GM19452 (cell line): Measurements from ENCODE around the gene SLC25A28.
A peak's percentile ranks its signal among the peaks of the same experiment; 100 is the strongest.

Experiments
- ATAC-seq: cut with Tn5 transposase; IDR thresholded peaks from one replicate; pipeline ENCODE4 v1.9.1; 2021; ENCODE audit not compliant: unreplicated experiment

SLC25A28 gene

GRCh38 chr10:99619851-99620710, at the start of gene SLC25A28:
Gene SLC25A28 (minus strand): TSS chr10:99620439. CDS start chr10:99620335, 104 bp downstream.
- peak; percentile 83 for ATAC-seq

GRCh38 chr10:99667108-99667751, 47.0 kb upstream of the SLC25A28 start:
- no peak for ATAC-seq

GRCh38 chr10:99665304-99665703, 45.1 kb upstream of the SLC25A28 start:
- no peak for ATAC-seq

GRCh38 chr10:99661377-99661763, 41.1 kb upstream of the SLC25A28 start:
- no peak for ATAC-seq

GRCh38 chr10:99660662-99661376, 40.6 kb upstream of the SLC25A28 start:
- no peak for ATAC-seq

- no peak for ATAC-seq
Measured at GRCh38 chr10:99659868-99660366, 39.7 kb upstream of the SLC25A28 start.

- ATAC-seq, result peak; percentile 99
Measured at GRCh38 chr10:99659031-99659867, 39.0 kb upstream of the SLC25A28 start, which contains the start of gene ENTPD7. Gene ENTPD7 (plus strand): TSS chr10:99659509. CDS start chr10:99659957, 448 bp downstream.

GRCh38 chr10:99658622-99659030, 38.4 kb upstream of the SLC25A28 start:
- no peak for ATAC-seq

GRCh38 chr10:99656199-99657064, 36.2 kb upstream of the SLC25A28 start:
- ATAC-seq, result no peak

GRCh38 chr10:99654390-99655175, 34.3 kb upstream of the SLC25A28 start:
- no peak for ATAC-seq

- no peak for ATAC-seq
Measured at GRCh38 chr10:99652800-99653390, 32.7 kb upstream of the SLC25A28 start.

GRCh38 chr10:99648717-99649116, 28.5 kb upstream of the SLC25A28 start:
- ATAC-seq, result no peak

- ATAC-seq, result no peak
Measured at GRCh38 chr10:99647601-99648151, 27.4 kb upstream of the SLC25A28 start.

GRCh38 chr10:99633832-99634231, 13.6 kb upstream of the SLC25A28 start:
- ATAC-seq, result no peak

GRCh38 chr10:99631496-99631895, 11.3 kb upstream of the SLC25A28 start:
- ATAC-seq, result no peak

GRCh38 chr10:99630991-99631390, 10.8 kb upstream of the SLC25A28 start:
- no peak for ATAC-seq

GRCh38 chr10:99630433-99630832, 10.2 kb upstream of the SLC25A28 start:
- ATAC-seq, result no peak

GRCh38 chr10:99629625-99629978, 9.4 kb upstream of the SLC25A28 start:
- ATAC-seq, result peak; percentile 55
